ENCODE measurements around the gene ZNF334.

ZNF334 gene

GRCh38 chr20:46550461-46550860 is 37.1 kb upstream of the ZNF334 start, which contains the start of gene OCSTAMP:
TSS of gene OCSTAMP (minus strand) at chr20:46550654. CDS start at chr20:46550560, 94 bp downstream.
- Mint-ChIP-seq H3K36me3 (no peaks in the 10 kb centered on the region), H3K27me3 (no peaks in the 10 kb centered on the region), H3K9me3 (no peaks in the 10 kb centered on the region), H3K4me1 (peaks cover 36 to 53% of the 10 kb centered on the region in 2 donors), H3K4me3 (peak within 1 kb of the TSS in 1 of 2 donors; percentile 26), H3K27ac (no peak within 1 kb of the TSS)
- ATAC-seq (replicated peaks), result no peak
- DNase-seq, result no peak

GRCh38 chr20:46549188-46549972 is 36.0 kb upstream of the ZNF334 start:
- no peaks in the 10 kb centered on the region for H3K9me3 Mint-ChIP-seq
- H3K27me3 Mint-ChIP-seq, result no peaks in the 10 kb centered on the region
- ATAC-seq (replicated peaks) (no peak), DNase-seq (no peak)
- no peaks in the 10 kb centered on the region for H3K36me3 Mint-ChIP-seq
- H3K27ac Mint-ChIP-seq, result no peak overlapping the region
- no peak overlapping the region for H3K4me3 Mint-ChIP-seq
- H3K4me1 Mint-ChIP-seq, result peaks cover 34 to 47% of the 10 kb centered on the region in 2 donors

- Mint-ChIP-seq H3K4me1 (peaks cover 34 to 51% of the 10 kb centered on the region in 2 donors), H3K27ac (no peak overlapping the region), H3K36me3 (no peaks in the 10 kb centered on the region), H3K27me3 (no peaks in the 10 kb centered on the region), H3K9me3 (no peaks in the 10 kb centered on the region), H3K4me3 (no peak overlapping the region)
- ATAC-seq (replicated peaks) (no peak), DNase-seq (no peak)
Measured at GRCh38 chr20:46548688-46549087, 35.3 kb upstream of the ZNF334 start.

DNA sequence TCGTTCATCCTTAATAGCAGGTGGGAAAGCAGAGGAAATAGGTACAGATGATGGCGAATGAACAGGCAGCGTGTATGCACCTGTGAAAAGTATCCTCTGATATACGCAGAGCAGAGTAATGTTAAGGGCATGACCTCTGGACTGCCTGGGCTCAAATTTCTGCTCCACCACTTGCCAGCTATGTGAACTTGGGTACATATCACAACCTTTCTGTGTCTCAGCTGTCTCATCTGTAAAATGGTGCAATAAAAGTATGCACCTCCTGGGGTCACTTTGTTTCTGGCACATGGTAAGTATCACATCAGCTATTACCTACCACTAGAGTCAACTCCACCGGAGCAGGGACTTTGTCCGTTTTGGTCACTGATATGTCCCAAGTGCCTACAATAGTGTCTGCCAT is 34.6 kb upstream of the ZNF334 start:
- Mint-ChIP-seq H3K9me3 (no peaks in the 10 kb centered on the region), H3K27ac (no peak overlapping the region), H3K4me1 (peaks cover 29 to 46% of the 10 kb centered on the region in 2 donors), H3K4me3 (no peak overlapping the region), H3K36me3 (no peaks in the 10 kb centered on the region), H3K27me3 (peaks cover 0 to 4% of the 10 kb centered on the region in 2 donors)
- DNase-seq (no peak), ATAC-seq (replicated peaks) (no peak)

- H3K4me3 Mint-ChIP-seq, result no peak overlapping the region
- H3K9me3 Mint-ChIP-seq, result no peaks in the 10 kb centered on the region
- H3K27me3 Mint-ChIP-seq, result peaks cover 0 to 7% of the 10 kb centered on the region in 2 donors
- no peak for ATAC-seq (replicated peaks)
- H3K27ac Mint-ChIP-seq, result no peak overlapping the region
- DNase-seq, result no peak
- H3K36me3 Mint-ChIP-seq, result no peaks in the 10 kb centered on the region
- peaks cover 20 to 35% of the 10 kb centered on the region in 2 donors for H3K4me1 Mint-ChIP-seq
Measured at GRCh38 chr20:46546936-46547335, 33.6 kb upstream of the ZNF334 start.

GRCh38 chr20:46546298-46546697 is 32.9 kb upstream of the ZNF334 start:
- no peak for DNase-seq
- H3K4me3 Mint-ChIP-seq, result no peak overlapping the region
- H3K4me1 Mint-ChIP-seq, result peaks cover 14 to 29% of the 10 kb centered on the region in 2 donors
- ATAC-seq (replicated peaks), result no peak
- H3K9me3 Mint-ChIP-seq, result no peaks in the 10 kb centered on the region
- peaks cover 0 to 7% of the 10 kb centered on the region in 2 donors for H3K27me3 Mint-ChIP-seq
- no peaks in the 10 kb centered on the region for H3K36me3 Mint-ChIP-seq
- H3K27ac Mint-ChIP-seq, result no peak overlapping the region

DNA sequence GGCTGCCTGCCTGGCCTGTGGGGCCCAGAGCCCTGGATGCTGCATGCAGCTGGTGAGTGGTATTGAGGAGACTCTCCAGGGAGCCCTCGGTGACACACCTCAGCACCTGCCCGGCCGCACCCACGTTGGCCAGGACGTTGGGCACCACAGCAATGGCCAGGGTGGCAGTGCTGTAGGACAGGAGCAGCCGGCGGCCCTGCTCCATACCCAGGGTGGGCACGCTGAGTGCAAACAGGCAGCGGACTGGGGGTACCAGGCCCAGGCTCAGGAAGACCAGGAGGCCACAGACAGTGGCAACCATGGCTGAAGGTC is 32.4 kb upstream of the ZNF334 start:
- Mint-ChIP-seq H3K4me1 (peaks cover 11 to 24% of the 10 kb centered on the region in 2 donors), H3K9me3 (no peaks in the 10 kb centered on the region), H3K36me3 (no peaks in the 10 kb centered on the region), H3K27me3 (peaks cover 0 to 7% of the 10 kb centered on the region in 2 donors), H3K4me3 (no peak overlapping the region), H3K27ac (no peak overlapping the region)
- no peak for DNase-seq
- no peak for ATAC-seq (replicated peaks)

GRCh38 chr20:46545077-46545826 is 31.9 kb upstream of the ZNF334 start:
- no peaks in the 10 kb centered on the region for H3K9me3 Mint-ChIP-seq
- ATAC-seq (replicated peaks) (peak; percentile 85 to 90), DNase-seq (no peak)
- peaks cover 8 to 18% of the 10 kb centered on the region in 2 donors for H3K4me1 Mint-ChIP-seq
- H3K27ac Mint-ChIP-seq, result no peak overlapping the region
- H3K36me3 Mint-ChIP-seq, result no peaks in the 10 kb centered on the region
- H3K4me3 Mint-ChIP-seq, result no peak overlapping the region
- H3K27me3 Mint-ChIP-seq, result peaks cover 0 to 7% of the 10 kb centered on the region in 2 donors

GRCh38 chr20:46544576-46544975 is 31.2 kb upstream of the ZNF334 start:
- DNase-seq, result no peak
- H3K4me3 Mint-ChIP-seq, result no peak overlapping the region
- peaks cover 0 to 7% of the 10 kb centered on the region in 2 donors for H3K27me3 Mint-ChIP-seq
- H3K36me3 Mint-ChIP-seq, result no peaks in the 10 kb centered on the region
- H3K9me3 Mint-ChIP-seq, result no peaks in the 10 kb centered on the region
- peak in 1 of 2 donors; percentile 21 for ATAC-seq (replicated peaks)
- H3K27ac Mint-ChIP-seq, result no peak overlapping the region
- H3K4me1 Mint-ChIP-seq, result peaks cover 7 to 16% of the 10 kb centered on the region in 2 donors

DNA sequence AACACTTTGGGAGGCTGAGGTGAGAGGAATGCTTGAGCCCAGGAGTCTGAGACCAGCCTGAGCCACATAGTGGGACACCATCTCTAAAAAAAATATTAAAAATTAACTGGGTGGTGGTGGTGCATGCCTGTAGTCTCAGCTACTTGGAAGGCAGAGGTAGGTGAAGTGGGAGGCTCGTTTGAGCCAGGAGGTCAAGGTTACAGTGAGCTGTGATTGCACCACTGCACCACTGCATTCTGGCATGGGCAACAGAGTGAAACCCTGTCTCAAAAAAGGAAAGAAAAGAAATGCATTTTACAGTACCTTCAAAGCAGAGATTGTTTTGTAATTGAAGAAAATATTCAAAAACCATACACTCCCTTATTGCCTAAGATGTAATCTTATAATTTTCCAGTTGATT is 30.6 kb upstream of the ZNF334 start:
- H3K4me3 Mint-ChIP-seq, result no peak overlapping the region
- no peaks in the 10 kb centered on the region for H3K36me3 Mint-ChIP-seq
- peaks cover 7 to 16% of the 10 kb centered on the region in 2 donors for H3K4me1 Mint-ChIP-seq
- ATAC-seq (replicated peaks) (no peak), DNase-seq (no peak)
- H3K9me3 Mint-ChIP-seq, result no peaks in the 10 kb centered on the region
- peaks cover 5 to 13% of the 10 kb centered on the region in 2 donors for H3K27me3 Mint-ChIP-seq
- no peak overlapping the region for H3K27ac Mint-ChIP-seq

DNA sequence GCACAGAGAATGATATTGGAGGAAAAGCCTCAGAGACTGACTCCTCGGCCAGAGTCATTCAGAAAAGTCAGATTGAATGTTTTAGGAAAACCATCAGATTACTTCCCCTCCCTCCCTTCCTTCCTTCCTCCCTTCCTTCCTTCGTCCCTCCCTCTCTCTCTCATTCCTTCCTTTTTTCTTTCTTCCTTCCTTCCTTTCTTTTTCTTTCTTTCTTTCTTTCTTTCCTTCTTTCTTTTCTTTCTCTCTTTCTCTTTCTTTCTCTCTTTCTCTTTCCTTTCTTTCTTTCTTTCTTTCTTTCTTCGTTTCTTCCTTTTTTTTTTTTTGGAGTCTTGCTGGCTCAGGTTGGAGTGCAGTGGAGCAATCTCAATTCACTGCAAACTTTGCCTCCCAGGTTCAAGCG is 29.7 kb upstream of the ZNF334 start:
- no peak overlapping the region for H3K4me3 Mint-ChIP-seq
- no peak overlapping the region for H3K27ac Mint-ChIP-seq
- no peaks in the 10 kb centered on the region for H3K9me3 Mint-ChIP-seq
- H3K4me1 Mint-ChIP-seq, result peaks cover 7 to 16% of the 10 kb centered on the region in 2 donors
- DNase-seq (no peak), ATAC-seq (replicated peaks) (no peak)
- H3K36me3 Mint-ChIP-seq, result no peaks in the 10 kb centered on the region
- H3K27me3 Mint-ChIP-seq, result peaks cover 5 to 22% of the 10 kb centered on the region in 2 donors

DNA sequence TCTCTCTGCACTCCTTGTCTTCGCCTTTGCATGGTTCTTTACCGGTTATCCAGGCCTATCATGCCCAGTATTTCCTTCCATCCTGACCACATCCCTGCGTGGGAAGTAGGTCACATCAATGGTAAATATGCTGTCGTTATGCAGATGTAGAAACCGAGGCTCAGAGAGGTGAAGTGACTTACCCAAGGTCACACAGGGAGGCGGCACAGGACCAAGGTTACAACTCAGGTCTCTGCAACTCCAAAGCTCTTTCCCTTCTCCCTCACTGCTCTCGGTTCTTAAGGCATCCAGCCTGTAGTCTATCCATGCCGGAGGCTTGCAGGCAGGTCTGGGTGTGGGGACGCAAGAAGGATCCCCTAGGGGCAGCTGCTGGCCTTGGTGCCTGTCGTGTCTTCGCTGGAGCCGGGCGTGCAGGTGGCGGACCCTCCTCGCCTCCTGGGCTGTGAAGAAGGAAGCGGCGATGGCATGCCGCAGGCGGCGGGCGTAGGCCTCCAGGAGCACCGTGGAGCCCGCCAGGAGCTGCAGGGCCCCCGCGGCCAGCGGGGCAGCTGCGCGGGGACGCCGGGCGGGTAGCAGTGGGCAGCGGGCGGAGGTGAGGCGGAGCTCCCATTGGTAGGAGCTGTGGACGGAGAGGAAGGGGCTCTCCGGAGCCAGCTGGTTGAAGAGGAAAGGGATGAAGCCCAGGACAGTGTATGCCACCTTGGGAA is 28.0 kb upstream of the ZNF334 start:
- H3K4me3 Mint-ChIP-seq, result no peak overlapping the region

GRCh38 chr20:46539113-46539512 is 25.8 kb upstream of the ZNF334 start:
- Mint-ChIP-seq H3K9me3 (no peaks in the 10 kb centered on the region), H3K27ac (no peak overlapping the region), H3K27me3 (peaks cover 5 to 39% of the 10 kb centered on the region in 2 donors), H3K4me3 (no peak overlapping the region), H3K36me3 (no peaks in the 10 kb centered on the region), H3K4me1 (peaks cover 0 to 4% of the 10 kb centered on the region in 2 donors)
- ATAC-seq (replicated peaks) (no peak), DNase-seq (no peak)

More for the DNA sequence above, 28.0 kb upstream of the ZNF334 start:
- Mint-ChIP-seq H3K4me1 (peaks cover 7 to 16% of the 10 kb centered on the region in 2 donors), H3K9me3 (no peaks in the 10 kb centered on the region), H3K36me3 (no peaks in the 10 kb centered on the region), H3K27me3 (peaks cover 5 to 34% of the 10 kb centered on the region in 2 donors), H3K27ac (no peak overlapping the region)
- DNase-seq, result no peak
- ATAC-seq (replicated peaks), result no peak

GRCh38 chr20:46530640-46531039 is 17.3 kb upstream of the ZNF334 start:
- H3K9me3 Mint-ChIP-seq, result no peaks in the 10 kb centered on the region
- DNase-seq, result no peak
- no peaks in the 10 kb centered on the region for H3K4me1 Mint-ChIP-seq
- no peaks in the 10 kb centered on the region for H3K36me3 Mint-ChIP-seq
- H3K27ac Mint-ChIP-seq, result no peak overlapping the region
- H3K4me3 Mint-ChIP-seq, result no peak overlapping the region
- H3K27me3 Mint-ChIP-seq, result peaks cover 23 to 28% of the 10 kb centered on the region in 2 donors
- ATAC-seq (replicated peaks), result no peak
